Suprapubic skin (tissue), 3 donors: ENCODE data around the gene KDM4B.

Source experiments
- CTCF ChIP-seq, 2 donors: fragments of 200-600 bp in 1 of 2; fragments of 450-650 bp in 1 of 2; sonication (generic) in 1 of 2; IDR thresholded peaks; one replicate each; pipeline ENCODE4 v1.5.1; 2016 to 2019; ENCODE audit warnings: antibody characterized with exemption in 2 of 2, mild to moderate bottlenecking in 1 of 2, moderate library complexity in 1 of 2
- EP300 ChIP-seq: sonication (generic); formaldehyde crosslinking; IDR thresholded peaks from one replicate; pipeline ENCODE4 v1.6.1; 2017; ENCODE audit warnings: antibody characterized with exemption
- POLR2A ChIP-seq, 2 donors: fragments of 450-650 bp; IDR thresholded peaks; one replicate each; pipeline ENCODE4 v1.6.1; 2017; ENCODE audit warnings: antibody characterized with exemption in 2 of 2, mild to moderate bottlenecking in 2 of 2, moderate library complexity in 2 of 2

DNA sequence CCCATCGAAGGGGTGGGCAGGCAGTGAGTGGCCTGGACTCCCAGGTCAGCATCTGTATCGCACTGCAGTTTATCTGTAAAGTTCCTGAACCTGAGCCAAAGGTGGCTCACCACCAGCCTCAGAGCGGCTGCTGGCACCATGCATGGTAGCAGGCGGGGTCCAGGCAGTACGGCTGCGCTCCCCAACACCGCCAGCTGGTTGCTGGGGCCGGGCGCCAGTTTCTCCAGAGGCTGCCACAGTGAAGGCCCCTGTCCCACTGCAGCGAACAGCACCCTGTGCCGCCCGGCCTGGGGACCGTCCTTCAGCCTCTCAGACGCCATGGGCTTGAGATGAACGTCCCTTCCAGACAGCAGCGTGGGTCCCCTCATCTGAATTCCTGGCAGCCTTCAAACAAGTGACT is 109.8 kb downstream of the KDM4B start:
- TF ChIP-seq CTCF (IDR thresholded peaks at IDR 0.05) = no peak
- TF ChIP-seq POLR2A (IDR thresholded peaks at IDR 0.05) = no peak
- TF ChIP-seq EP300 = no peak
